ENCODE results near the gene KLHL26. TPM values are rescaled to one million over a fixed set of nuclear protein-coding genes. Genes with fewer than 3 reads are reported as not detected.

The KLHL26 gene
- total RNA-seq, 1 donor from 2014 or later, result 10.9 TPM

DNA sequence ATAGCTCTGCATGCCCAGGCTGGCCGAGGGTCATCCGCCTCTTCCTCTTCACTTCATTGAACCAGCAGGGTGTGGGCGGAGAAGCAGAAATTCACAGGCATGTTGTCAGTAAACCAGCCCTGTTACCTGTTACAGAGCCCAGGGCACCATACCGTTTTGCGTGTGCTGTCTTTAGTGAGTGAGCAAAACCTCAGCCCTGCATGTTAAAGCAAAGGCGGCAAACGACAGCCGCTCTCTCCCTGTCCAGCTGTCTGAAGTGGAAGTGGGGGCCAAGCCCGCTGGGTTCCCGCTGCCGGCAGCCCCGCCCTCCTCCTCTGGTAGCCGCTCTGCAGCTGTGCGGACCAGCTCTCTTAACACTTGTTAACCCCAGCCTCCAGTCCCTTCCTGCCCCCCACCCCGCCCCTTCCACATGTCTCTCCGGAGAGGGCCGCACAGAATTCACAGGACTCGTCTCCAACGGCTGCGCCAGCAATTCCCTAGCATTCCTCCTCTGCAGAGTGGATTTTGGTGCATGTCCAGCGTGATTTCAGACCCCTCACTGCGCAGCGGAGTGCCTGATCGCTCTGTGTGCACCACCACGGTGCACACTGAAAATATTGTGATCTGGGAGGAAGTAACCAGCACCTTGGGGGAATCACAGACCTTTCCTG, 12.7 kb downstream of the KLHL26 start:
- Mint-ChIP-seq H3K4me1 (peaks cover 30% of the 10 kb centered on the region), H3K4me3 (peak overlapping the region; percentile 79), H3K27ac (peak overlapping the region; percentile 6), H3K27me3 (no peaks in the 10 kb centered on the region), H3K9me3 (no peaks in the 10 kb centered on the region), H3K36me3 (ENCODE audit: low read depth) (no peaks in the 10 kb centered on the region)
- ATAC-seq (ENCODE audit: low read depth) (peak; percentile 74), DNase-seq (no peak)
- intact Hi-C loops (cut with micrococcal nuclease), result no loop called here
- ChIA-PET POLR2A (interaction anchor here (0.5 kb wide), 1 partner anchor 11 kb away, joined by 7 read pairs; no protein-coding TSS in a partner anchor), CTCF (no interaction called here)
- no peak for TF ChIP-seq CTCF (IDR thresholded peaks at IDR 0.05)

DNA sequence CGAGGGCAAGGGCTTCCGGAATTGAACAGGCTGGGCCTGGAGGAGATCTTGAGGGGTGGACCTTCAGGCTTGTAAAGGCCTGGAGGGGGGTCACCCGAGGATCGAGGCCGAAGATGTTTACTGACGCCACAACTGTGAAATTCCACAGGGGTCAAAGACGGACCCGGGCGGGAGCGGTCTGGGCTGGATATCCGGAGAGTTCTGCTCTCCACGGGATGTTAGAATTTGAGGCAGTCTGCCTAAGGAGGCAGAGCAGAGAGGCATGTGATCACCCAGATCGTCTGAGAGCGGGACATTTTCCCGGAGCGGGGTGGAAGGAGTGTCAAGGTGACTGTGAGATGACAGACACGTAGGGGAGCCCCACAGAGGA, 13.2 kb downstream of the KLHL26 start:
- Mint-ChIP-seq H3K27me3 (no peaks in the 10 kb centered on the region), H3K4me1 (peaks cover 25% of the 10 kb centered on the region), H3K9me3 (no peaks in the 10 kb centered on the region), H3K27ac (peak overlapping the region; percentile 6), H3K36me3 (ENCODE audit: low read depth) (no peaks in the 10 kb centered on the region), H3K4me3 (peak overlapping the region; percentile 79)
- CTCF ChIA-PET, result no interaction called here
- no peak for TF ChIP-seq CTCF (IDR thresholded peaks at IDR 0.05)
- ATAC-seq (ENCODE audit: low read depth) (no peak), DNase-seq (no peak)
- intact Hi-C loops (cut with micrococcal nuclease), result no loop called here
- POLR2A ChIA-PET, result interaction anchor here (0.5 kb wide), 1 partner anchor 11 kb away, joined by 7 read pairs; no protein-coding TSS in a partner anchor

DNA sequence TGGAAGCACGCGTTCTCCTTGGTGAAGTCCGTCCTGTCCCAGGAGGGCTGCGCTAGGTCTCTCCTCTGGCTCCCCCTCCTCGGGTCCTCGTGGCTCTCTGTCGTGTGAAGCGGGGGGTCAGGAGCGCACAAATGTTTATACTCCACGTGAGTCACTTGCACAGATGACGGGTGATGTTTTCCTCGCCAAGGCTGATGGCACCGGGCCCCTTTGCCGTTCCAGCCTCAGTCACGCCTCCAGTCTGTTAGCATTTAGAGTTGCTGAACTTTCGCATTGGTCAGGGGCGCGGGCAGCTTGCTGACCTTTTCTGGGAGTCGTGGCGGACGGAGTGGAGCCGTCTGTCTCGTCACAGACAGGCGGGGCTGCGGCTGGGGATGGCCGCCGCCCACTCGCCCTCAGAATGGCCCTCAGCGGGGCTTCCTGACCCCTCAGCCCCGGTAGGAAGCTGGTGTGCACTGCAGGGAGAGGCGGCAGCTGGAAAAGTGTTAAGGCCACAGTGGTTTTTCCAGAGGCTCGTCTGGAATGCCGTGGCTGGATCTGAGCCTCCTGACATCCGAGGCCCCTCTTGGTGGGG, 13.7 kb downstream of the KLHL26 start:
- Mint-ChIP-seq H3K4me1 (peaks cover 22% of the 10 kb centered on the region), H3K27me3 (no peaks in the 10 kb centered on the region), H3K9me3 (no peaks in the 10 kb centered on the region), H3K4me3 (no peak overlapping the region), H3K36me3 (ENCODE audit: low read depth) (no peaks in the 10 kb centered on the region), H3K27ac (no peak overlapping the region)
- intact Hi-C loops (cut with micrococcal nuclease), result no loop called here
- TF ChIP-seq CTCF (IDR thresholded peaks at IDR 0.05), result no peak
- CTCF ChIA-PET, result no interaction called here
- no peak for DNase-seq
- no peak for ATAC-seq (ENCODE audit: low read depth)
- POLR2A ChIA-PET, result no interaction called here

DNA sequence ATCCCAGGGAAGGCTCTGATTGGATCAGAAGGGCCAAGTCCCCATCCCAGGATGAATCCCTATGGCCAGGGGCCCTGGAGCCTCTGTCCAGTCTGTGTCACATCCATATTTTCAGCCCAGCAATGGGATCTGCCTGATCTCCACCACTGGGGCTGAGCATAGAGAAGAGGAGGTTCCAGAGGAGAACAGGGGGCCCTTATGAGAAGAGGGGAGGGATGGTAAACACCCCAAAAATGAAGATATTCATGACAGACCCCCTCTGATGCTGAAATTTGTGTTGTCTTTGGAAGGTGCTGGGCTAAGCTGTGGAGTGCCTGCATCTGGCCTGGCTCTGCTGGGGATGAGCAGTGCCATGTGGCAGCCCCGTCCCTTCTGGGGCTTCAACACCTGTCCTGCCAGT, 14.5 kb downstream of the KLHL26 start:
- ChIA-PET POLR2A (no interaction called here), CTCF (no interaction called here)
- no peak overlapping the region for H3K4me3 Mint-ChIP-seq
- intact Hi-C loops (cut with micrococcal nuclease), result no loop called here
- H3K4me1 Mint-ChIP-seq, result peaks cover 22% of the 10 kb centered on the region
- DNase-seq, result no peak
- ATAC-seq (ENCODE audit: low read depth), result no peak
- H3K36me3 Mint-ChIP-seq (ENCODE audit: low read depth), result no peaks in the 10 kb centered on the region
- no peak overlapping the region for H3K27ac Mint-ChIP-seq
- no peaks in the 10 kb centered on the region for H3K9me3 Mint-ChIP-seq
- TF ChIP-seq CTCF (IDR thresholded peaks at IDR 0.05), result no peak
- H3K27me3 Mint-ChIP-seq, result no peaks in the 10 kb centered on the region

DNA sequence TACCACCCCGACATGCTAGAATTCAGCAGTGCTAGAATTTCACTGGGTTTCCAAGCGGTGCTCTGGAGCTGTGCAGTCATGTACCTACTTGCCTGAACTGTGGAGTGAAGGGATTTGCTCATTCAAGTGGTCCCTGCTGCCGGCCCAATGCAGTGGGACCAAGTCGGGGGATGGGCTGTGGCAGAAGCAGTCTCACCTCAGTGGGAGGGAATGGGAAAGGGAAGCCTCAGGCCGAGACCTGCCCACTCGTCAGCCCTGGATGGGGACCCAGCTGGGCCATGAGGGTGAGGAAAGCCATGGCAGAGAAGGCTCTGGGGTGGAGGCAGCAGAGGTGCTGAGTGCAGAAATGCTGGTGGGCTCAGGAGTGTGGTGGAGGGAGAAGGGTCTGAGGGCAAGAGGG, 14.9 kb downstream of the KLHL26 start:
- no peak for DNase-seq
- H3K27ac Mint-ChIP-seq, result no peak overlapping the region
- H3K36me3 Mint-ChIP-seq (ENCODE audit: low read depth), result no peaks in the 10 kb centered on the region
- TF ChIP-seq CTCF (IDR thresholded peaks at IDR 0.05), result no peak
- CTCF ChIA-PET, result no interaction called here
- ATAC-seq (ENCODE audit: low read depth), result no peak
- H3K9me3 Mint-ChIP-seq, result no peaks in the 10 kb centered on the region
- POLR2A ChIA-PET, result no interaction called here
- intact Hi-C loops (cut with micrococcal nuclease), result no loop called here
- no peaks in the 10 kb centered on the region for H3K27me3 Mint-ChIP-seq
- H3K4me1 Mint-ChIP-seq, result peaks cover 22% of the 10 kb centered on the region
- H3K4me3 Mint-ChIP-seq, result no peak overlapping the region
